GM23338 (cell line): ENCODE results near the gene USP49.

Source experiments
- CREB1 ChIP-seq: fragments of 250-450 bp; sonication (Bioruptor Pico); IDR thresholded peaks from 2 replicates; pipeline ENCODE4 v1.5.0; 2020; ENCODE audit warnings: low read depth, mild to moderate bottlenecking, moderate library complexity
- EZH2 ChIP-seq: fragments of 200-600 bp; sonication (generic); IDR thresholded peaks from one replicate; pipeline ENCODE4 v1.8.0; 2017; ENCODE audit warnings: antibody characterized with exemption, mild to moderate bottlenecking, low read depth; ENCODE audit not compliant: unreplicated experiment
- EZH2phosphoT487 ChIP-seq: fragments of 200-600 bp; sonication (generic); IDR thresholded peaks from one replicate; pipeline ENCODE4 v1.8.1; 2018; ENCODE audit warnings: antibody characterized with exemption; ENCODE audit not compliant: unreplicated experiment
- JUNB ChIP-seq: IDR thresholded peaks from one replicate; pipeline ENCODE4 v1.6.1; 2016; ENCODE audit warnings: antibody characterized with exemption; ENCODE audit not compliant: unreplicated experiment
- NANOG ChIP-seq: IDR thresholded peaks from 2 replicates; pipeline ENCODE4 v1.6.1; 2016; ENCODE audit warnings: antibody characterized with exemption, borderline replicate concordance
- POLR2AphosphoS5 ChIP-seq: IDR thresholded peaks from 2 replicates; pipeline ENCODE4 v1.6.1; 2016; ENCODE audit warnings: antibody characterized with exemption, low read depth
- STAT1 ChIP-seq: IDR thresholded peaks from one replicate; pipeline ENCODE4 v1.6.1; 2016; ENCODE audit warnings: antibody characterized with exemption; ENCODE audit not compliant: unreplicated experiment
- ZNF331 ChIP-seq: fragments of 250-450 bp; sonication (Bioruptor Pico); IDR thresholded peaks from 2 replicates; pipeline ENCODE4 v1.5.0; 2020; ENCODE audit warnings: low read depth, mild to moderate bottlenecking, moderate library complexity
- TF ChIP-seq, protein P1 (sequence below), 2 experiments: fragments of 200-600 bp in 1 of 2; sonication (generic) in 1 of 2; conservative IDR thresholded peaks; 2 replicates each; pipeline versions ENCODE4 v1.5.1 to v1.6.1; 2016 to 2017; ENCODE audit warnings: antibody characterized with exemption in 2 of 2, low read depth in 2 of 2, mild to moderate bottlenecking in 2 of 2, moderate library complexity in 1 of 2
- TF ChIP-seq, protein P2 (sequence below): IDR thresholded peaks from 2 replicates; pipeline ENCODE4 v1.6.1; 2016; ENCODE audit warnings: antibody characterized with exemption
- TF ChIP-seq, protein P3 (sequence below): IDR thresholded peaks from one replicate; pipeline ENCODE4 v1.6.1; 2018; ENCODE audit warnings: antibody characterized with exemption; ENCODE audit not compliant: unreplicated experiment

DNA sequence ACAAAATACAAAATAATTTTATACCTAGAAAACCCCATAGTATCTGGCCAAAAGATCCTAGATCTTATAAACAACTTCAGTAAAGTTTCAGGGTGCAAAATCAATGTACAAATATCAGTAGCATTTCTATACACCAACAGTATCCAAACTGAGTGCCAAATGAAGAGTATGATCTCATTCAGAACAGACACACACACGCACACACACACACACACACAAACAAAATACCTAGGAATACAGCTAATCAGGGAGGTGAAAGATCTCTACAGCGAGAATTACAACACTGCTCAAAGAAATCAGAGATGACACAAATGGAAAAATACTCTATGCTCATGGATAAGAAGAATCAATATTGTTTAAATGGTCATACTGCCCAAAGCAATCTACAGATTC lies 58.5 kb downstream of the USP49 start:
- TF ChIP-seq, protein P1, sequence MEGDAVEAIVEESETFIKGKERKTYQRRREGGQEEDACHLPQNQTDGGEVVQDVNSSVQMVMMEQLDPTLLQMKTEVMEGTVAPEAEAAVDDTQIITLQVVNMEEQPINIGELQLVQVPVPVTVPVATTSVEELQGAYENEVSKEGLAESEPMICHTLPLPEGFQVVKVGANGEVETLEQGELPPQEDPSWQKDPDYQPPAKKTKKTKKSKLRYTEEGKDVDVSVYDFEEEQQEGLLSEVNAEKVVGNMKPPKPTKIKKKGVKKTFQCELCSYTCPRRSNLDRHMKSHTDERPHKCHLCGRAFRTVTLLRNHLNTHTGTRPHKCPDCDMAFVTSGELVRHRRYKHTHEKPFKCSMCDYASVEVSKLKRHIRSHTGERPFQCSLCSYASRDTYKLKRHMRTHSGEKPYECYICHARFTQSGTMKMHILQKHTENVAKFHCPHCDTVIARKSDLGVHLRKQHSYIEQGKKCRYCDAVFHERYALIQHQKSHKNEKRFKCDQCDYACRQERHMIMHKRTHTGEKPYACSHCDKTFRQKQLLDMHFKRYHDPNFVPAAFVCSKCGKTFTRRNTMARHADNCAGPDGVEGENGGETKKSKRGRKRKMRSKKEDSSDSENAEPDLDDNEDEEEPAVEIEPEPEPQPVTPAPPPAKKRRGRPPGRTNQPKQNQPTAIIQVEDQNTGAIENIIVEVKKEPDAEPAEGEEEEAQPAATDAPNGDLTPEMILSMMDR (conservative IDR thresholded peaks at IDR 0.05; ENCODE audit: low read depth in 2 of 2), result no peak
- TF ChIP-seq POLR2AphosphoS5 (no peak), STAT1 (no peak), EZH2 (no peak), EZH2phosphoT487 (no peak), NANOG (no peak), ZNF331 (CRISPR knock-in tag) (no peak), JUNB (no peak), CREB1 (CRISPR knock-in tag) (no peak)
- TF ChIP-seq, protein P2, sequence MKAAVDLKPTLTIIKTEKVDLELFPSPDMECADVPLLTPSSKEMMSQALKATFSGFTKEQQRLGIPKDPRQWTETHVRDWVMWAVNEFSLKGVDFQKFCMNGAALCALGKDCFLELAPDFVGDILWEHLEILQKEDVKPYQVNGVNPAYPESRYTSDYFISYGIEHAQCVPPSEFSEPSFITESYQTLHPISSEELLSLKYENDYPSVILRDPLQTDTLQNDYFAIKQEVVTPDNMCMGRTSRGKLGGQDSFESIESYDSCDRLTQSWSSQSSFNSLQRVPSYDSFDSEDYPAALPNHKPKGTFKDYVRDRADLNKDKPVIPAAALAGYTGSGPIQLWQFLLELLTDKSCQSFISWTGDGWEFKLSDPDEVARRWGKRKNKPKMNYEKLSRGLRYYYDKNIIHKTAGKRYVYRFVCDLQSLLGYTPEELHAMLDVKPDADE, result no peak
- TF ChIP-seq, protein P3, sequence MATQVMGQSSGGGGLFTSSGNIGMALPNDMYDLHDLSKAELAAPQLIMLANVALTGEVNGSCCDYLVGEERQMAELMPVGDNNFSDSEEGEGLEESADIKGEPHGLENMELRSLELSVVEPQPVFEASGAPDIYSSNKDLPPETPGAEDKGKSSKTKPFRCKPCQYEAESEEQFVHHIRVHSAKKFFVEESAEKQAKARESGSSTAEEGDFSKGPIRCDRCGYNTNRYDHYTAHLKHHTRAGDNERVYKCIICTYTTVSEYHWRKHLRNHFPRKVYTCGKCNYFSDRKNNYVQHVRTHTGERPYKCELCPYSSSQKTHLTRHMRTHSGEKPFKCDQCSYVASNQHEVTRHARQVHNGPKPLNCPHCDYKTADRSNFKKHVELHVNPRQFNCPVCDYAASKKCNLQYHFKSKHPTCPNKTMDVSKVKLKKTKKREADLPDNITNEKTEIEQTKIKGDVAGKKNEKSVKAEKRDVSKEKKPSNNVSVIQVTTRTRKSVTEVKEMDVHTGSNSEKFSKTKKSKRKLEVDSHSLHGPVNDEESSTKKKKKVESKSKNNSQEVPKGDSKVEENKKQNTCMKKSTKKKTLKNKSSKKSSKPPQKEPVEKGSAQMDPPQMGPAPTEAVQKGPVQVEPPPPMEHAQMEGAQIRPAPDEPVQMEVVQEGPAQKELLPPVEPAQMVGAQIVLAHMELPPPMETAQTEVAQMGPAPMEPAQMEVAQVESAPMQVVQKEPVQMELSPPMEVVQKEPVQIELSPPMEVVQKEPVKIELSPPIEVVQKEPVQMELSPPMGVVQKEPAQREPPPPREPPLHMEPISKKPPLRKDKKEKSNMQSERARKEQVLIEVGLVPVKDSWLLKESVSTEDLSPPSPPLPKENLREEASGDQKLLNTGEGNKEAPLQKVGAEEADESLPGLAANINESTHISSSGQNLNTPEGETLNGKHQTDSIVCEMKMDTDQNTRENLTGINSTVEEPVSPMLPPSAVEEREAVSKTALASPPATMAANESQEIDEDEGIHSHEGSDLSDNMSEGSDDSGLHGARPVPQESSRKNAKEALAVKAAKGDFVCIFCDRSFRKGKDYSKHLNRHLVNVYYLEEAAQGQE, result no peak
